SK-N-SH (cell line): ENCODE results near the gene LRRC39. TPM values are rescaled to one million over a fixed set of nuclear protein-coding genes. Genes with fewer than 3 reads are reported as not detected.

ENCODE experiments used
- CTCF ChIA-PET: fragments of 300-600, 350-600 bp; formaldehyde crosslinking; extraction: SDS; loops from one replicate; lab custom pipeline; 2021; lab: Yijun Ruan, JAX
- POLR2A ChIA-PET: fragments of 350-600 bp; sonication (Branson Sonifier 250); formaldehyde crosslinking; extraction: SDS; loops from one replicate; lab custom pipeline; 2020; ENCODE audit warnings: antibody characterized with exemption, inconsistent platforms; lab: Yijun Ruan, JAX
- DNase-seq: peaks from one replicate; pipeline ENCODE4 v3.0.0; 2012
- H2AFZ ChIP-seq: fragments of 200-600 bp; sonication (generic); 2 replicates; pipeline ENCODE4 v1.8.1; 2016; ENCODE audit warnings: antibody characterized with exemption, mild to moderate bottlenecking, low read depth
- H3F3A ChIP-seq: fragments of 200-600 bp; sonication (generic); replicated peaks from 2 replicates; pipeline ENCODE3; 2016; ENCODE audit warnings: antibody characterized with exemption, mild to moderate bottlenecking; ENCODE audit not compliant: insufficient read depth
- H3K27ac ChIP-seq, 2 experiments: fragments of 200-500 bp in 1 of 2; fragments of 200-600 bp in 1 of 2; sonication (Bioruptor generic) in 1 of 2; sonication (generic), shearing (Covaris generic) in 1 of 2; 2 replicates each; pipeline versions ENCODE4 v1.5.1 to v1.6.1; 2014 to 2016; ENCODE audit warnings: low read depth in 2 of 2, inconsistent platforms in 1 of 2, low read length in 1 of 2, mild to moderate bottlenecking in 1 of 2, mixed read lengths in 1 of 2
- H3K27me3 ChIP-seq: fragments of 200-600 bp; sonication (generic), shearing (Covaris generic); 2 replicates; pipeline ENCODE4 v1.6.1; 2016; ENCODE audit warnings: mixed run types; ENCODE audit not compliant: insufficient read depth
- H3K36me3 ChIP-seq, 2 experiments: fragments of 200-500 bp in 1 of 2; fragments of 200-600 bp in 1 of 2; sonication (Bioruptor generic) in 1 of 2; sonication (generic) in 1 of 2; replicated peaks in 1 of 2; 2 replicates each; pipeline versions ENCODE3 to v1.5.1; 2014 to 2016; ENCODE audit warnings: low read length in 1 of 2, mild to moderate bottlenecking in 1 of 2; ENCODE audit not compliant: insufficient read depth in 2 of 2, control insufficient read depth in 1 of 2
- H3K4me1 ChIP-seq, 2 experiments: fragments of 200-500 bp in 1 of 2; fragments of 200-600 bp in 1 of 2; sonication (Bioruptor generic) in 1 of 2; sonication (generic), shearing (Covaris generic) in 1 of 2; 2 replicates each; pipeline versions ENCODE4 v1.5.1 to v1.6.1; 2014 to 2016; ENCODE audit warnings: low read depth in 1 of 2, low read length in 1 of 2, mixed run types in 1 of 2; ENCODE audit not compliant: insufficient read depth in 2 of 2, control insufficient read depth in 1 of 2
- H3K4me2 ChIP-seq: fragments of 200-600 bp; sonication (generic), shearing (Covaris generic); 2 replicates; pipeline ENCODE4 v1.6.1; 2017; ENCODE audit warnings: mixed run types
- H3K4me3 ChIP-seq, 2 experiments: fragments of 200-500 bp in 1 of 2; fragments of 200-600 bp in 1 of 2; sonication (Bioruptor generic) in 1 of 2; sonication (generic), shearing (Covaris generic) in 1 of 2; 2 replicates each; pipeline versions ENCODE4 v1.5.1 to v1.8.1; 2014 to 2016; ENCODE audit warnings: low read depth in 2 of 2, inconsistent platforms in 1 of 2, low read length in 1 of 2, mild to moderate bottlenecking in 1 of 2, mixed read lengths in 1 of 2, moderate library complexity in 1 of 2
- H3K79me2 ChIP-seq: fragments of 200-600 bp; sonication (generic); 2 replicates; pipeline ENCODE4 v1.8.1; 2017; ENCODE audit warnings: mild to moderate bottlenecking; ENCODE audit not compliant: insufficient read depth
- H3K9ac ChIP-seq: fragments of 200-600 bp; sonication (generic); 2 replicates; pipeline ENCODE4 v1.6.1; 2017; ENCODE audit warnings: mixed run types
- H3K9me2 ChIP-seq: fragments of 200-600 bp; sonication (generic); 2 replicates; pipeline ENCODE4 v1.6.1; 2017; ENCODE audit warnings: mixed run types
- H3K9me3 ChIP-seq: fragments of 200-600 bp; sonication (generic); 2 replicates; pipeline ENCODE4 v1.6.1; 2017; ENCODE audit warnings: mixed run types, mild to moderate bottlenecking, moderate library complexity
- H4K20me1 ChIP-seq: fragments of 200-600 bp; sonication (generic); 2 replicates; pipeline ENCODE4 v1.6.1; 2017; ENCODE audit warnings: mild to moderate bottlenecking, mixed run types; ENCODE audit not compliant: insufficient read depth
- EP300 ChIP-seq, 2 experiments: IDR thresholded peaks; 2 replicates each; pipeline versions ENCODE4 v1.4.0 to v1.6.1; 2012; ENCODE audit warnings: borderline replicate concordance in 1 of 2, low read depth in 1 of 2, low read length in 1 of 2
- GABPA ChIP-seq: IDR thresholded peaks from 2 replicates; pipeline ENCODE4 v1.4.0; 2012; ENCODE audit warnings: low read depth, mild to moderate bottlenecking
- GATA2 ChIP-seq: sonication (generic); formaldehyde crosslinking; IDR thresholded peaks from 2 replicates; pipeline ENCODE4 v1.5.0; 2020; ENCODE audit warnings: mild to moderate bottlenecking, missing genetic modification reagents
- NFIC ChIP-seq: IDR thresholded peaks from 2 replicates; pipeline ENCODE4 v1.4.0; 2012; ENCODE audit warnings: borderline replicate concordance
- RCOR1 ChIP-seq: fragments of 150-350 bp; IDR thresholded peaks from 2 replicates; pipeline ENCODE4 v1.6.1; 2017; ENCODE audit warnings: antibody characterized with exemption, low read length
- RFX5 ChIP-seq: IDR thresholded peaks from 2 replicates; pipeline ENCODE4 v1.6.1; 2012; ENCODE audit warnings: mild to moderate bottlenecking, improper control_type of control experiment, low read length
- RXRA ChIP-seq: IDR thresholded peaks from 2 replicates; pipeline ENCODE4 v1.4.0; 2012; ENCODE audit warnings: low read depth, mild to moderate bottlenecking, borderline replicate concordance
- SMC3 ChIP-seq: IDR thresholded peaks from 2 replicates; pipeline ENCODE4 v1.6.1; 2012; ENCODE audit warnings: low read depth, low read length, improper control_type of control experiment
- TCF12 ChIP-seq: IDR thresholded peaks from 2 replicates; pipeline ENCODE4 v1.4.0; 2012
- YY1 ChIP-seq: IDR thresholded peaks from 2 replicates; pipeline ENCODE4 v1.4.0; 2012; ENCODE audit warnings: low read depth, mild to moderate bottlenecking
- ZBTB33 ChIP-seq: IDR thresholded peaks from 2 replicates; pipeline ENCODE4 v1.4.0; 2012; ENCODE audit warnings: low read depth, borderline replicate concordance
- WGBS: methylation state at CpG from one replicate; pipeline ENCODE4 v1.1.6; 2017; ENCODE audit warnings: low lambda C conversion rate; 5-methylcytosine and 5-hydroxymethylcytosine counted together
- polyA plus RNA-seq, 3 experiments: library from polyadenylated mRNA; depleted of rRNA; stranded (reverse); fragments of >200 nt; gene quantifications; 2 replicates each; pipeline ENCODE4 v1.2.3, GENCODE V29; 2012
- TF ChIP-seq, protein P1 (sequence below): IDR thresholded peaks from 2 replicates; pipeline ENCODE4 v1.6.1; 2012; ENCODE audit warnings: mild to moderate bottlenecking, low read depth, low read length, moderate library complexity
- TF ChIP-seq, protein P2 (sequence below): IDR thresholded peaks from 2 replicates; pipeline ENCODE4 v1.4.0; 2012; ENCODE audit warnings: low read depth
- TF ChIP-seq, protein P3 (sequence below): IDR thresholded peaks from 2 replicates; pipeline ENCODE4; 2012

The LRRC39 gene
- polyA plus RNA-seq, 1 of the 3 experiments (the other 2 are of a cell fraction): 1.6 TPM

DNA sequence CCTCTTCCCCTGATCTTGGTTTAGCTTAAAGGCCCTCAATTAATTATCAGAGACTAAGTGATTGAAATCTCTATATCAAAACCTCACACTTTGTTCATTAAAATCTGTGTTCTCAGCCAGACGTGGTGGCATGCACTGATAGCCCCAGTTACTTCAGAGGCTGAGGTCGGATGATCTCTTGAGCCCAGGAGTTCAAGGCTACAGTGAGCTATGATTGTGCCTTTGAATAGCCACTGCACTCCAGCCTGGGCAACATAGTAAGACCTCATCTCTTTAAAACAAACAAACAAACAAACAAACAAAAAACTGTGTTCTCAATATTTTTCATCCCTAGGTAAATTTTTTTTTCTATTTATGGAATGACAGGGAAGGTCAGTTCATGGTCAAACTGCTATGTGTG, 26.4 kb downstream of the LRRC39 start:
- ChIA-PET POLR2A (no interaction called here), CTCF (interaction anchor here (0.8 kb wide), 1 partner anchor 12 kb away, joined by 4 read pairs; no protein-coding TSS in a partner anchor)
- 77% methylated on average over 2 of the region's 2 CpGs for WGBS
- Histone ChIP-seq H3K9me2 (no peaks in the 10 kb centered on the region), H3K4me1 (no peaks in the 10 kb centered on the region), H3K27ac (no peak overlapping the region), H3K9me3 (no peaks in the 10 kb centered on the region), H3K4me2 (no peak overlapping the region), H3K4me3 (no peak overlapping the region), H2AFZ (no peak overlapping the region), H3K9ac (no peak overlapping the region), H4K20me1 (no peaks in the 10 kb centered on the region)
- no peak for DNase-seq
- TF ChIP-seq, protein P1, sequence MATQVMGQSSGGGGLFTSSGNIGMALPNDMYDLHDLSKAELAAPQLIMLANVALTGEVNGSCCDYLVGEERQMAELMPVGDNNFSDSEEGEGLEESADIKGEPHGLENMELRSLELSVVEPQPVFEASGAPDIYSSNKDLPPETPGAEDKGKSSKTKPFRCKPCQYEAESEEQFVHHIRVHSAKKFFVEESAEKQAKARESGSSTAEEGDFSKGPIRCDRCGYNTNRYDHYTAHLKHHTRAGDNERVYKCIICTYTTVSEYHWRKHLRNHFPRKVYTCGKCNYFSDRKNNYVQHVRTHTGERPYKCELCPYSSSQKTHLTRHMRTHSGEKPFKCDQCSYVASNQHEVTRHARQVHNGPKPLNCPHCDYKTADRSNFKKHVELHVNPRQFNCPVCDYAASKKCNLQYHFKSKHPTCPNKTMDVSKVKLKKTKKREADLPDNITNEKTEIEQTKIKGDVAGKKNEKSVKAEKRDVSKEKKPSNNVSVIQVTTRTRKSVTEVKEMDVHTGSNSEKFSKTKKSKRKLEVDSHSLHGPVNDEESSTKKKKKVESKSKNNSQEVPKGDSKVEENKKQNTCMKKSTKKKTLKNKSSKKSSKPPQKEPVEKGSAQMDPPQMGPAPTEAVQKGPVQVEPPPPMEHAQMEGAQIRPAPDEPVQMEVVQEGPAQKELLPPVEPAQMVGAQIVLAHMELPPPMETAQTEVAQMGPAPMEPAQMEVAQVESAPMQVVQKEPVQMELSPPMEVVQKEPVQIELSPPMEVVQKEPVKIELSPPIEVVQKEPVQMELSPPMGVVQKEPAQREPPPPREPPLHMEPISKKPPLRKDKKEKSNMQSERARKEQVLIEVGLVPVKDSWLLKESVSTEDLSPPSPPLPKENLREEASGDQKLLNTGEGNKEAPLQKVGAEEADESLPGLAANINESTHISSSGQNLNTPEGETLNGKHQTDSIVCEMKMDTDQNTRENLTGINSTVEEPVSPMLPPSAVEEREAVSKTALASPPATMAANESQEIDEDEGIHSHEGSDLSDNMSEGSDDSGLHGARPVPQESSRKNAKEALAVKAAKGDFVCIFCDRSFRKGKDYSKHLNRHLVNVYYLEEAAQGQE: no peak
- TF ChIP-seq EP300 (IDR thresholded peaks at IDR 0.05; ENCODE audit: borderline replicate concordance in 1 of 2, low read depth in 1 of 2, low read length in 1 of 2) (no peak), GABPA (no peak), SMC3 (no peak), RCOR1 (no peak), GATA2 (CRISPR knock-in tag) (no peak), NFIC (no peak), TCF12 (no peak), RXRA (no peak), RFX5 (no peak), ZBTB33 (no peak), YY1 (no peak)
- TF ChIP-seq, protein P2, sequence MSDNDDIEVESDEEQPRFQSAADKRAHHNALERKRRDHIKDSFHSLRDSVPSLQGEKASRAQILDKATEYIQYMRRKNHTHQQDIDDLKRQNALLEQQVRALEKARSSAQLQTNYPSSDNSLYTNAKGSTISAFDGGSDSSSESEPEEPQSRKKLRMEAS: no peak
- TF ChIP-seq, protein P3, sequence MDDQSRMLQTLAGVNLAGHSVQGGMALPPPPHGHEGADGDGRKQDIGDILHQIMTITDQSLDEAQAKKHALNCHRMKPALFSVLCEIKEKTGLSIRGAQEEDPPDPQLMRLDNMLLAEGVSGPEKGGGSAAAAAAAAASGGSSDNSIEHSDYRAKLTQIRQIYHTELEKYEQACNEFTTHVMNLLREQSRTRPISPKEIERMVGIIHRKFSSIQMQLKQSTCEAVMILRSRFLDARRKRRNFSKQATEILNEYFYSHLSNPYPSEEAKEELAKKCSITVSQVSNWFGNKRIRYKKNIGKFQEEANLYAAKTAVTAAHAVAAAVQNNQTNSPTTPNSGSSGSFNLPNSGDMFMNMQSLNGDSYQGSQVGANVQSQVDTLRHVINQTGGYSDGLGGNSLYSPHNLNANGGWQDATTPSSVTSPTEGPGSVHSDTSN: no peak
- TF ChIP-seq, all 33 proteins: peak for 0
- peaks cover 37 to 40% of the 10 kb centered on the region in 2 experiments for H3K36me3 ChIP-seq
- no peaks in the 10 kb centered on the region for H3F3A ChIP-seq
- H3K27me3 ChIP-seq: no peaks in the 10 kb centered on the region
- H3K79me2 ChIP-seq: no peaks in the 10 kb centered on the region
